IPS DF 4.7 (cell line): Measurements from ENCODE around the gene LBR.
"Not testable (repeated sequence)": the region's sequence is repeated elsewhere in the genome, so short reads cannot be mapped to it uniquely, and the experiment has no call there.

Experiments used
- DNase-seq: peaks from one replicate; pipeline ENCODE4 v3.0.0-alpha.2; 2013; ENCODE audit warnings: low spot score; ENCODE audit errors: extremely low read depth

The LBR gene

DNA sequence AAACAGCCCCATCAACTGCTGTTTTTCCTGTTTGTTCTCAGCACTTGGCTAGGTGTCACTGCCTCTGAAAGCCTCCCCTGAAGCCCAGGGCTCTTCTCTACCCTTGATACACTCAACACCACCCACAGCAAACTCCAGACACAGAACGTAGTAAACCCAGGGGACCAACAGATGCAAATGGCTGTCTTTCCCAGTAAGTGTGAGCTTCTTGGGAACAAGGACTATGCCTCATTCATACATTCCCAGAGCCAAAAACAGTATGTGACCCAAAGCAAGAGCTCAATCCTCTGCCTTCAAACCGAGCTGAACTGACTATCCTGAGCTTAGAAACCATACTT, 4.4 kb downstream of the LBR start:
- no peak for DNase-seq

DNA sequence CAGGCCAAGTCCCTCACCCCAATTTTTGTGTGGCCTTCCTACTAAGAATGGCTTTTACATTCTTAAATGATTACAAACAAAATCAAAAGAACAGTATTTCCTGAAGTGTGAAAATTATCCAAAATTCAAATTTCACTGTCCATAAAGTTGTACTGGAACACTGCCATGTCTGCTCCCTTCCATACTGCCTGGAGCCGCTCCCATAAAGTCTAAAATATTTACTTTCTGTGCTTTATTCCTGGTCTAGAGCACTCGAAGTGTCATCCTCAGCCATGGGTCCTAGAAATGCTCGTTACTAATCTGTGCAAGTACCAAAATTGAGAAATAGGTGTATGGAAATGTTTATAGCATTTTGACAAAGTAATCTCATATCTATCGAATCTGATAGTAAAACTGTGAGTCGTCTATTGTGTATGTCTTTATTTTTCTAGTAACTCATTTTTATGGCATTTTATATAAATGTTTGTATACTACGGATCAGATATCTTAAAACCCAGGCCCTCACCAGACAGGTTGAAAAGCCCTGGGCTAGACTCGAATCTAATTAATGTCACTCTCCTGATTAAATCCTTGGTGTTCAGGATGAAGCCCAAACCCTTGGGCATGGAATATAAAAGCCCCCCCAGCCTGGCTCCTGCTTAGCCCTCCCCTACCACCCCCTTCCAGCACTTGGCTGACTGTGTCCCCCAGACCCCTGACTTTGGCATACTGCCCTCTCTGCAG, 4.9 kb downstream of the LBR start:
- no peak for DNase-seq

DNA sequence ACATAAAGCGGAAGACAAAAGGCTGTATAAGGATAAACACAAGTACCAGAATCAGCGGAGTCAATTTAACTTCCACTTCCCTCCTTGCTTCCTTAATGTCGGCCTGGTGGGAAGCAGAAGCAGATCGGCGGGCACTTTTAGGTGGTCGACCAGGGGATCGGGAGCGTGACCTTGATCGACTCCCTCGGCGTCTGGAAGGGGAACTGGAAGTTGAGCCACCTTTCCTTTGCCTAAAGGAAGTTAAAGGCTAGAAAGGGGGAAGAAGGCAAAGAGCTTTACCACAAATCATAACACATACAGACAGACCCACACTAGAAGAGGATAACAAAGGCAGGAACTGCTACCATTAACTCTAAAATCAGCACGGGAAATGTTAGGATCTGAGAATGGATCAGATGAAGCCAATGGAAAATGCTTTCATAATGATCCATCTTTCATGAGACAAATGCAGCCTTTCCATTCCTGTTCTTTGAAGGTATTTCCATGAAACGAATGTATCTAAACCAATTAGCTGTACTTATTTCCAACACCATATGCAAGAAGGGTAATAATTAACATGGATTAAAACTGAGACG, 5.7 kb downstream of the LBR start:
- DNase-seq, result no peak

DNA sequence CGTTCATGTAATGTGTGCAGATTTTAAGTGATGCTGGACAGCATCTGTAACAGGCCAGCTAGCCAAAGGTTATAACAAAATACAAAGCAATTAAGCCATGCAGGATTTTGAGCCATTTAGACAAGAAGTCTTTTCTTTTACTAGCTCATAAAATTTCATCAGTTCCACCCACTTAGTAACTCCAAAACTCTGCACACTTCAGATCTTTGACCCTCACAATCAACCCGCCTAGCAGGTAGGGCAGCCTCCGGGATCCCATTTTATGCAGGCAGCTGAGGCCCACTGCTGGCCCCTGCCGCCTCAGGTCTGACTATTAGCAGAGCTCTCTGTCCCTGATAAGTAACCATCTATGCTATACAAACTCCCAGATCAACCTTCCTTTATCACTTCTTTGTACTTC, 9.2 kb downstream of the LBR start:
- no peak for DNase-seq

DNA sequence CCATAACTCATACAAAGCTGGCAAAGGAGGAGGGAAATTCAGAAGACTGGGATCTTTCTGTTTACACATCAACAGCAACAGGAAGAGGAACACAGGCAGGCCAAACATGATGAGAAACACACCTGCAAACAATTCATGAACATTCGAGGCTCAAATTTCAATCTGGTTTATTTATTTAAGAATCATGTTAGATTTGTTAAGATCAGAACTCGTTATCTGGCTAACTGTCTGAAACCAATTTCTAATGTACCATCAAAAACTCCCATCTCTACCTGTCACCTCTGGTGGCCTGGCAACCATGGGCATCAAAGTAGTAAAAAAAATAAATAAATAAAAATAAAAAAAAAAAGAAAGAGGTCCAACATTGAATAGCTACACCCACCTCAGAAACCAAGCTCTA, 9.8 kb downstream of the LBR start:
- no peak for DNase-seq

DNA sequence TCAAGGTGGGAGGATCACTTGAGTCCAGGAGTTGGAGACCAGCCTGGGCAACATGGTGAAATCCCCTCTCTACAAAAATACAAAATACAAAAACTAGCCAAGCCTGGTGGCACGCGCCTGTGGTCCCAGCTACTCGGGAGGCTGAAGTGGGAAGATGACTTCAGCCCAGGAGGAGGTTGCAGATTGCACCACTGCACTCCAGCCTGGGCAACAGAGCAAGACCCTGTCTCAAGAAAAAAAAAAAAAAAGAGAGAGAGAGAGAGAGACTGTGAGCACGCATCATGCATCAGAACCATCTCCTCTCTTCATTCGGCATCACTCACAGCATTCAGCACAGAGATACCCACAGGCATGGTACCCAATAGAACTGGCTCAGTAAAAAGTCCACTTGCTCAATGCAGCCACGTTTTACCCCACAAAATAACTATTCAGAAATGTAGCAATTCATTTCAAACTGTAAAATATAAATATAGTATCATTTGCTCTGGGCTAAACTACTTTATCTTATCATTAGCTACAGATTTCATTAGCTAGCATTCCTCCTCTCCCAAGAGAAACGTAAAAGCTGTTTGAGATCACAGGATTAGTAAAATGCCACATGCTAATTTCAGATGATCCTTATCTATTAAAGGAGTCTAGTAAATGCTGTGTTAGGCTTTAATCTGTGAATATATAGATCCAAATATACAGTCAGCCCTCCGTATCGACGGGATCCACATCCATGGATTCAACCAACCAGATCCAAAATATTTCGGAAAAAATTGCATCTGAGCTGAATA, 11.7 kb downstream of the LBR start:
- no peak for DNase-seq

DNA sequence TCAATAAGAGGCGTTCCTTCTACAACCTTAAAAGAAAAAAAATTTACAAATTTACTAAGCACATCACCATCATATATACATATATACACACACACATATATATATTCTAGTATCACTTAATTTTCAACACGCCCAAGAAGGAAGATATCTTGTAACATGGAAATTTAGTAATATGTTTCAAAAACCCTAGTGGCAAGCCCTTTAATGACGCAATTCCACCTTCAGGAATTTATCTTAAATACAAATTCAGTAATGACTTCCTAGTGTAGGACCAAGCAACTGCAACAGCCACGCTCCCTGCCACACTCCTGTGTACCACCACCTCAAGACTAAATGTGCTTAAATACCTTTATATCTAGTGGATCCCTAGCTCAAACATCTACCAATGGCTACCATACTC, 12.5 kb downstream of the LBR start:
- DNase-seq, result no peak

DNA sequence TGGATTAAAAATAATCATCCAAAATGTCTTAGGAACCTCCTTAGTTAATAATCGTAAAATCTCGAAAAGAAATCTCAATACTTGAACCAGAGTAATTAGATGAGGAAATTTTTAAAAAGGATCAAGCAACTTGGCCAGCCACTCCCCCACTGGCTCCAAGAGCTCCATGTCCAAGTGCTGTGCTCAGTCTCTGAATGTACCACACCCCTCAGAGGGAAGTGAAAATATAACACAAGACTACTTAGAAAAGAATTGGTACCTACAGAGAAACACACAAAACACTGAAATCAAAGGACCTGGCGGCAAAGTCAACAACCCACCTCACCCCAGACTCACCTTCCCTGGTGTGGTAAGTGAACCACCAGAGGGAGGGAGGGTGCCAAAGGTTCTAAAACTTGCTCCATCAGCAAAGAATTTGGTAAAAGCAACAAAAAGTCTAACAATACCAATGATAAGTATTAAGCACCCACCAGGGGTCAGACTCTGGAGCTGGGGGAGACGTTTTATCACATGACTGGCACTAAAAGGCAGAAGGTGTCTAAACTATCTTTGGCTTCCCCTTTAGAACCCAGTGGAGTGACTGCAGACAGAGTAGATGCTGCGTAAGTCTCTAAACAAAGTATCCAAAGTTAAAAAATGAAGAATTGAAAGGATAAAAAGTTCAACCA, 14.0 kb downstream of the LBR start:
- DNase-seq, result no peak

DNA sequence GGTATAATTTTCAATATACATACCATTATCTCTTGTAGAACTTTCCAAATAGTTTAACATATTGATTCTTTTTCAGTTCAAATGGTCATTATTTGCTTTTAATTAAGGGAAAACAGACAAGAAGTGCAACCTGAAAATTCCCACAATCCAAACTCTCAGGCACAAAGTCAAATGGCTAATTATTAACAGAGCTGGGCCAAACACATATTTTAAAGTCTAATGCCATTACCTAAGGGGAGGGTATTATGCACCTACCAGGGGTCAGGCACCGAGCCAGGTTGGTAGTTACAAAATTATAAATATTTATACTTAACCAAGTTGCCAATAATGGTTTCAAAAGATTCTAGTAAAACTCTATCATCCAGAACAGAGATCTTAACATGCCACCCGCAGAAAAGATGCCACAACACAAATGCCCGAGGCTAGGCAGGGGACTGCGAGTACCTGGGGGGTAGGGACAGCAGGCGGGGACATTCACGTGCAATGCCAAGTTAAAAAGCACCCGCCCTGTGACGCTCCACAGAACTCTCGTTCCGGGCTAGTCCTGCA, 15.0 kb downstream of the LBR start:
- DNase-seq, result no peak

DNA sequence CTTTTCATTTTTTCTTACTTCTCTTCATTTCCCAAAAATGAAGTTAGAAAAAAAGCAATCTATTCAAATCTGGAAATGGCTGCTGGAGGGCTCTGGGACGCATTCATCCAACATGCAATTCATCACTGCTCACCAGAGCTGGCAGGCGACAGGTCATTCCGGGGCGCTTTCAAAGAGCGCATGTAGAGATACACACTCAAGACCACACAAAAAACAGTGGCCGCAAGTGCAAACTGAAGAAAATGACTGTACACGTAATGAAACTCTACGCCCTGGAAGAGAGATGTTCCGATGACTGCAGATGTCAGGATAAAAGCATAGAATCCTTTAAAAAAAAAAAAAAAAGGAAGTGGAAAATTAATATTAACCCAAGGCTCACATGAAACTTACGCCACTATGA, 15.5 kb downstream of the LBR start:
- no peak for DNase-seq

DNA sequence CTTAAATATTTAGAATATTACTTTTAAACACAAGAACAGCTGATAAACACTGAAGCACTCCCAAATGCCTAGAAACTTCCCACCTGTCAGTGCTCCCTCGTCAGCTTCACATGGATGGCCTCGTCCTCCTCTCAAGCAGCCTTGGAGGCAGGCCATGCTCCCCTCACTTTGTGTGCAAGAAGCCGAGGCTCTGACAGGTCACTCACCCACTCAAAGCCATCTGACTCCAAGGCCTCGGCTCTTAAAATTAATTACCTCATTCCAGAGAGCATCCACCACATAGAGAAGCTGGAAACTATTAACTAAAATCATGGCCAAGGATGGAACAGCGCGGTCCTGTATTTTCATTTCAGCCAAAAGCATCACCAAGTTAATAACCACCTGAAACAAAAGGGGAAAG, 17.8 kb downstream of the LBR start:
- DNase-seq, result no peak

DNA sequence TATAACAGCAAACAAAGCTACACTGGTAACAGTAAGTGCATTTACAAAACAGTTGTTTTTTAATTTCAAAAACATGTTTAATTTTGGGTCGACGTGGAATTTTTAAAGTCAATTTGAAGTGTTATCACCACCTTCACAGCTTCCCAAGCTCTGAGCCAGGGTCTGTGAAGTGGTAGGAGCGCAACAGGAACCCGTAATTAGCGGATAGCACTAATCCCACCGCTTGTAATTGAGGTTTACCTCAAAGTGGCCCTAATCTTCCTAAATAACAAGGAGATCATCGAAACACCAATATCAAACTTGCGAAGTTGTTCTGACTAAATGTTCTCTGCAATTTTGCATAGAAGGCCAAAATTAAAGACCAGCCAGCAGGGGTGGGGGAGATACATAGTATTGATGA, 18.8 kb downstream of the LBR start:
- no peak for DNase-seq

DNA sequence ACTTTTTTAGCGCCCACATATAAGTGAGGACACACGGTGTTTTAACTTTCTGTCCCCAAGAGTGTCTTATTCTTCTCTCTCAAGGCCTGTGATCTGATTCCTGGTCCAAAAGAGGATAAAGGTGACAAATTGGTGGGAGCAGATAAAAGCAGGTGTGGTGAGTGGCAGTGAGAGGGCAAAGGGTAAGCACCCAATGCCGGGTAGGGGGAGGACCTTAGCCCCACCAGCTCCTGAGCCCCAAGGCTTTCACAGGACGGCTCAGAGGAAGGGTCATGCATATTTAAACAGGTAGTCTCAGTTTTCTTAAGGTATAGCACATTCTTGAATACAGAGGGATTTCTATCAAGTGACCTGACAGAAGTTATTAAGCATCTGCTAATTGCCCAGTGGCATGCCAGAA, 19.6 kb downstream of the LBR start:
- no peak for DNase-seq

DNA sequence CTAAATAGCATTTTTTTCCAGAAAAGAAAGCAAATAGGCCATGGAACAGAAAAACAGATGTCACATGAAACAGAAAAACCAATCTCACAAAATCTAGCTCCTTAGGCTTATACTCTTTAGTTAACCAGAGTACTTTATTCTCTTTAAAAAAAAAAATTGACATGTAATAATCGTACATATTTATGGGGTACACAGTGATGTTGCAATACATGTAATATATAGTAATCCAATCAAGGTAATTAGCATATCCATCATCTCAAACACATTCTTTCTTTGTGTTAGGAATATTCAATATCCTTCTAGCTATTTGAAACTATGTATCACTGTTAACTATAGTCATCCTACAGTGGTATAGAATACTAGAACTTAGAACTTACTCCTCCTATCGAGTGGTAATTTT, 20.1 kb downstream of the LBR start:
- DNase-seq, result no peak

DNA sequence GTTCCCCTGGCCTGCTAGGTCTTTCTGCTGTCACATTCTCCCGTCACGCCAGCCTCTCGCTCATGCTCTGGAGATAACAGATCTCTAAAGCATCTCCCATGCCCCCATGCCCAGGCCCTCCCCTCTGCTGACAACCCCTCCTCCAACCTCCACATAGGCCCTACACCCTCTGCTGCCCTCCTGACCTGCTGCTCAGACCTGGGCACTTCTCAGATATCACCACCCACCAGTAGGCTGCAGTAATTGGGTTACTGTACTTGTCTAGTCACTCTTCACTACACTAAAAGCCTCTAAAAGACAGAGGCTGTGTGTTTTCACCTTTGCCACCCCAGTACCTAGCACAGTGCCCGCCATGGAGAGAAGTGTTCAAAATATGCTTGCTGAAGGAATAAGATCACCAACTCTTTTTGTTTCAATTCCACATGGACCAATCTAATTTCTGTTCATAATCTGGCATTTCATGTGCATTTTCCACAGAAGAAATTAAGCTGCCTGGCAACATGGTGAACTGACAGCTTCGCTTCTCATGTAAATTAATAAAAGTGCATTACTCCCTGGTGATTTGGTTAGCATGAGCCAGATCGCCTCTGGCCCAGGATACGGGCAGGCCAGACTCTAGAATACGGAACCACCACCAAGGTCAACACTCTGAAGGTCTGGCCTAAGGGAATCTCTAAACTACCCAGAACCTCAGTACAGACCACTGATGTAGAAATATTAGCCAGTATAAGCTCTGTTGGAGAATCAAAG, 20.7 kb downstream of the LBR start:
- DNase-seq, result no peak

DNA sequence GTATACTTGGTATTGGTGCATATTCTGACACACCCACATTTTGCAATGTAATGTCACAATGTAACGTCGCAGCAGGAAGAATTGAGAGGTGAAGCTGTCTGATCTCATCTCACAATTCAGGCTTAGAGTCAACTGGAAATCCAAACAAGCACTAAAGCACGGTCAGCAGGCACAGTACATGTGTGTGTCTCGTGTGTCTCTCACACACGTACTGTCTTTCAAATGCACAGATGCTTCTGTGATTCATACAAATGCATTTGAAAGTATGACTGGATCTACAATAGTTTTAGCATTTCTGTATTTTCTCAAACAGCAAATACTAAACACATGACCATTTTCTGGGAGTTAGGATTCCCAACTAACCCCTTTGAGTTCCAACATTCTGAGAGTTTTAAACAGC, 26.9 kb downstream of the LBR start:
- DNase-seq, result no peak

DNA sequence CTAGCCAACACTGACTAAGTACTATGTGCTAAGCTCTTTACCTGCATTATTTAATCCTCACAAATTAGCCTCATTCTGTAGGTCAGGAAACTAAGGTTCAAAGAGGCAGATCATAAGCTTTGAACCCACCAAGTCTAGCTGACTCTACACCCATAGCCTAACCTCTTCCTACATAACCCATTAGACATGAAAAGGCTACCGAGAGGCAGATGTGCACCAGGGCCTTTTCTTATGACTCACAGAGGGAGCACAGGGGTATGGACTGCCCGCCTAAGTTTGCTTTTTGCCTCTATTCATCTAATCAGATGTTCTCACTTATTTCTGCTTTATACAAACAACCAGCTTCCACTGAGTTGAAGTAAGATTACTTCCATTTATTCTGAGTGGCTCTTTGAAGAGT, 31.5 kb downstream of the LBR start:
- no peak for DNase-seq

DNA sequence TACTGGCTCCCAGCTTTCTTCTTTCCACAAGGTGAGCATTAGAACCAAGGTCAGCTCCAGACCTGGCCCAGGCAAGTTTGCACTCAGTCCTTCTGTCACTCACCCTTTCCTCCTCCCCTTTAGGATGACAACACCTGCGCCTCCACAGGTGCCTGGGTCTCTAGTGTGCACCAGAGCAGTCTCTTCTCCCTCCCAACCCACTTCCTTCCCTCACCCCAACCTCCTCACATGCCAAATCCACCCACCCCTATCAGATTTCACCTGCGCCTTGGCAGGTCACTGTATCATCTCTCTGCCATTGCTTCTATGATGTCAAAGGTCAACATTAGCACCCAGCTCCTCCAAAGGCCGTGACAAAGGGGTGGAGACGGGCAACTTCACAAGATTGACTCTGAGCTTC, 38.0 kb downstream of the LBR start:
- no peak for DNase-seq

DNA sequence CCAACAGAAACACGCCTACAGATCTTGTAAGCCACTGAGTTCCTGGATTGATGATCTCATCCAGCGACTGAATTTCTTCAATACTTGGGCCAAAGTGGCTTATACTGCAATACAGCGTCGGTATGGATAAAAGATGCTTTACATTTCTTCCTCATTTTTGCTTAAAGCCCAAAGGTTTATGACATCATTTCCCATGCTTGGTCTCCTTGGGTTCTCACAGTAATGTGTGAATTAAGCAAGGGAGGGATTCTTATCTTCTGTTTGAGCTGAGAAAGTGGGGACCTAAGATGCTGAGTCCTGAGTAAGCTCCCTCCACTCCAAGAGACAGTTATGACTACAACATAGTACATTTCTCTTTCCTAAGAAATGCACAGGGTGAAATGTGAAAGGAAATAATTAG, 39.5 kb downstream of the LBR start:
- no peak for DNase-seq

DNA sequence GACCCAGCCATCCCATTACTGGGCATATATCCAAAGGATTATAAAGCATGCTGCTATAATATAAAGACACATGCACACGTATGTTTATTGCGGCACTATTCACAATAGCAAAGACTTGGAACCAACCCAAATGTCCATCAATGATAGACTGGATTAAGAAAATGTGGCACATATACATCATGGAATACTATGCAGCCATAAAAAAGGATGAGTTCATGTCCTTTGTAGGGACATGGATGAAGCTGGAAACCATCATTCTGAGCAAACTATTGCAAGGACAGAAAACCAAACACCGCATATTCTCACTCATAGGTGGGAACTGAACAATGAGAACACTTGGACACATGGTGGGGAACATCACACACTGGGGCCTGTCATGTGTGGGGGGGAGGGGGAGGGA, 41.0 kb downstream of the LBR start:
- not testable (repeated sequence) for DNase-seq

DNA sequence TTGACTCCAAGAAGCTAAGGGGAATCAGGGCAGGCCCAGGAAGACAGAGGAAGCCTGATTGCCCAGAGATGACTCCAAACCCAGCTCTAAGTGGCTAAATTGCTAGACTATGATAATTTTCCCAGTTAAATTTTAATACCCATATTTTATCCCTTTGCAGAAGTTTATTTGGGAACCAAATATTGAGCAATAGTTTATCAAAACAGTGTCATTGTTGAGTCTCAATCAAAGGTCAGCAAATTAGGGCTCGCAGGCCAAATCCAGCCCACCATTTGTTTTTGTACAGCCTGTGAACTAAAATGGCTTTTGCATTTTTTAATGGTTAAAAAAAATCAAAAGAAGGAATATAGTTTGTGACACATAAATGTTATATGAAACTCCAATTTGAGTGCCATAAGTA, 47.1 kb downstream of the LBR start:
- DNase-seq, result no peak
